HEK293T (cell line): ENCODE data around the gene CNOT1.

Experiments
- ELF4 ChIP-seq: fragments of 450-650 bp; IDR thresholded peaks from 2 replicates; pipeline ENCODE4 v1.6.1; 2017; ENCODE audit warnings: antibody characterized with exemption
- FOXK2 ChIP-seq: fragments of 450-650 bp; IDR thresholded peaks from 2 replicates; pipeline ENCODE4 v1.6.1; 2016; ENCODE audit warnings: mild to moderate bottlenecking
- FOXM1 ChIP-seq: fragments of 450-650 bp; IDR thresholded peaks from 2 replicates; pipeline ENCODE4 v1.6.1; 2017; ENCODE audit warnings: mild to moderate bottlenecking, borderline replicate concordance
- LEF1 ChIP-seq: fragments of 450-650 bp; IDR thresholded peaks from 2 replicates; pipeline ENCODE4 v1.6.1; 2017; ENCODE audit warnings: mild to moderate bottlenecking, borderline replicate concordance
- NFRKB ChIP-seq: fragments of 450-650 bp; IDR thresholded peaks from 2 replicates; pipeline ENCODE4 v1.6.1; 2016; ENCODE audit warnings: mild to moderate bottlenecking, moderate library complexity
- SP1 ChIP-seq: fragments of 450-650 bp; IDR thresholded peaks from 2 replicates; pipeline ENCODE4 v1.6.1; 2017
- ZNF384 ChIP-seq: fragments of 450-650 bp; IDR thresholded peaks from 2 replicates; pipeline ENCODE4 v1.6.1; 2016
- TF ChIP-seq, protein P1 (sequence below): fragments of 450-650 bp; IDR thresholded peaks from 2 replicates; pipeline ENCODE4 v1.6.1; 2016

DNA sequence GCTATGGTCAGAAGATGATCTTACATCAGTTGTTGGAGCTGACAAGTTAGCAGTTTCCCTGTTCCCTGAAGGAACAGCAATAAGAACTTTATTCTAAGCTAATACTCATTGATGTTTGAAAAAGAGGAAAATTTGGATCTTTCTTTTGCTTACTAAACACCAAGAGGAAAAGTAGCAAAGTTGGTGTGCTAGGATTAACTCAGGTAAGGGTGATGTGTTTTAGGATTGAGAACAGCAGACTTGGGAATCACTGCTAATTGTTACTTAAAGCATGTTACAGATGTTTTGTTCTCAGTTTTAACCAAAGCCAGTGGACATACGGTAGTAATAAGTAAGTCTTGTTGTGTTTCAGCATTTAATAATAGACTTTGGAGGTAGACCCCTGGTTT is 110.7 kb downstream of the CNOT1 start:
- no peak for TF ChIP-seq LEF1
- TF ChIP-seq, protein P1, sequence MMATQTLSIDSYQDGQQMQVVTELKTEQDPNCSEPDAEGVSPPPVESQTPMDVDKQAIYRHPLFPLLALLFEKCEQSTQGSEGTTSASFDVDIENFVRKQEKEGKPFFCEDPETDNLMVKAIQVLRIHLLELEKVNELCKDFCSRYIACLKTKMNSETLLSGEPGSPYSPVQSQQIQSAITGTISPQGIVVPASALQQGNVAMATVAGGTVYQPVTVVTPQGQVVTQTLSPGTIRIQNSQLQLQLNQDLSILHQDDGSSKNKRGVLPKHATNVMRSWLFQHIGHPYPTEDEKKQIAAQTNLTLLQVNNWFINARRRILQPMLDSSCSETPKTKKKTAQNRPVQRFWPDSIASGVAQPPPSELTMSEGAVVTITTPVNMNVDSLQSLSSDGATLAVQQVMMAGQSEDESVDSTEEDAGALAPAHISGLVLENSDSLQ: no peak
- no peak for TF ChIP-seq FOXK2
- no peak for TF ChIP-seq SP1
- TF ChIP-seq ZNF384: no peak
- no peak for TF ChIP-seq FOXM1
- no peak for TF ChIP-seq ELF4
- no peak for TF ChIP-seq NFRKB
